RWPE1 (cell line): ENCODE data around the gene MPND.

Experiments used
- CTCF ChIA-PET: fragments of 350-600 bp; sonication (Branson Sonifier 250); formaldehyde crosslinking; extraction: SDS; loops from one replicate; lab custom pipeline; 2021; lab: Yijun Ruan, JAX
- POLR2A ChIA-PET: fragments of 400-600 bp; formaldehyde crosslinking; extraction: SDS; loops from one replicate; lab custom pipeline; 2020; ENCODE audit warnings: antibody characterized with exemption; ENCODE audit not compliant: low non-redundant PET; lab: Yijun Ruan, JAX
- DNase-seq: peaks from one replicate; pipeline ENCODE4 v3.0.0; 2012; ENCODE audit warnings: low spot score
- H3K27ac ChIP-seq: fragments of 450-650 bp; 2 replicates; pipeline ENCODE4 v1.5.1; 2017
- CTCF ChIP-seq: fragments of 450-650 bp; conservative IDR thresholded peaks from 2 replicates; pipeline ENCODE4 v1.5.1; 2017; ENCODE audit warnings: low read depth, mild to moderate bottlenecking

The MPND gene

GRCh38 chr19:4376028-4376670, 32.8 kb downstream of the MPND start:
- no peak for TF ChIP-seq CTCF
- no peak for DNase-seq
- peak overlapping the region; percentile 99 for H3K27ac ChIP-seq
- ChIA-PET POLR2A (no interaction called here), CTCF (interaction anchor here (1.7 to 3.0 kb wide), 4 partner anchors 13 to 25 kb away, joined by 3 to 25 read pairs (median 8); partner anchors contain the start of gene SH3GL1)

GRCh38 chr19:4376671-4376990, 33.3 kb downstream of the MPND start:
- ChIA-PET POLR2A (no interaction called here), CTCF (interaction anchor here (2.1 kb wide), 1 partner anchor 23 kb away, joined by 6 read pairs; the partner anchor contains the start of gene SH3GL1)
- DNase-seq, result no peak
- TF ChIP-seq CTCF, result no peak
- H3K27ac ChIP-seq, result peak overlapping the region; percentile 99

- no peak for DNase-seq
- peak overlapping the region; percentile 99 for H3K27ac ChIP-seq
- POLR2A ChIA-PET, result no interaction called here
- CTCF ChIA-PET, result interaction anchor here (0.5 to 2.1 kb wide), 3 partner anchors 11 to 23 kb away, joined by 3 to 6 read pairs (median 4); partner anchors contain the start of gene SH3GL1
- no peak for TF ChIP-seq CTCF
Observed at GRCh38 chr19:4376991-4377781, 33.8 kb downstream of the MPND start.

- no peak for TF ChIP-seq CTCF
- CTCF ChIA-PET, result interaction anchor here (1.5 kb wide), 1 partner anchor 9 kb away, joined by 5 read pairs; no protein-coding TSS in a partner anchor
- no peak for DNase-seq
- POLR2A ChIA-PET, result interaction anchor here (0.7 kb wide), 1 partner anchor 36 kb away, joined by 5 read pairs; no protein-coding TSS in a partner anchor
- H3K27ac ChIP-seq, result peak overlapping the region; percentile 99
Observed at GRCh38 chr19:4378886-4379285, 35.5 kb downstream of the MPND start.

GRCh38 chr19:4379383-4380253, 36.3 kb downstream of the MPND start:
- peak; percentile 96 for DNase-seq
- ChIA-PET POLR2A (interaction anchor here (0.7 kb wide), 3 partner anchors 27 to 314 kb away, joined by 4 to 5 read pairs (median 5); no protein-coding TSS in a partner anchor), CTCF (interaction anchor here (0.5 to 1.5 kb wide), 3 partner anchors 10 to 1471 kb away, joined by 4 to 10 read pairs (median 5); partner anchors contain the start of gene SH3GL1)
- peak overlapping the region; percentile 99 for H3K27ac ChIP-seq
- no peak for TF ChIP-seq CTCF
